ACHN (cell line): ENCODE data around the gene IGSF9B.

Source experiments
- DNase-seq: peaks from one replicate; pipeline ENCODE4 v3.0.0-alpha.2; 2015
- in situ Hi-C: cut with HindIII; loops from 2 replicates; pipeline ENCODE4 v1.10.0; 2017; ENCODE audit warnings: low sequenced_read_pairs, low pct_ligation_motif_present, low pct_unique_long_range_greater_than_20kb

Gene IGSF9B

GRCh38 chr11:133966172-133966651 lies 9.4 kb upstream of the IGSF9B start:
- in situ Hi-C loops: no loop called here
- DNase-seq: no peak

GRCh38 chr11:133965031-133965601 lies 8.3 kb upstream of the IGSF9B start:
- peak; percentile 12 for DNase-seq

GRCh38 chr11:133964356-133964755 lies 7.6 kb upstream of the IGSF9B start:
- in situ Hi-C loops: no loop called here
- no peak for DNase-seq

More at GRCh38 chr11:133965031-133965601, 8.3 kb upstream of the IGSF9B start:
- in situ Hi-C loops: no loop called here

GRCh38 chr11:133961890-133962289 lies 5.1 kb upstream of the IGSF9B start:
- no peak for DNase-seq
- in situ Hi-C loops: no loop called here

GRCh38 chr11:133957900-133958299 lies 1.1 kb upstream of the IGSF9B start:
- in situ Hi-C loops: no loop called here
- DNase-seq: no peak

- DNase-seq: no peak
- in situ Hi-C loops: no loop called here
These were observed 785 bp downstream of the IGSF9B start for GRCh38 chr11:133955945-133956421.

GRCh38 chr11:133955081-133955891 lies 1.5 kb downstream of the IGSF9B start:
- in situ Hi-C loops: no loop called here
- no peak for DNase-seq

GRCh38 chr11:133953999-133954398 lies 2.8 kb downstream of the IGSF9B start:
- no peak for DNase-seq
- in situ Hi-C loops: no loop called here

GRCh38 chr11:133953547-133953946 lies 3.2 kb downstream of the IGSF9B start:
- in situ Hi-C loops: no loop called here
- no peak for DNase-seq

- in situ Hi-C loops: no loop called here
- no peak for DNase-seq
These were observed 4.3 kb downstream of the IGSF9B start for GRCh38 chr11:133952199-133953190.

GRCh38 chr11:133951327-133952198 lies 5.2 kb downstream of the IGSF9B start:
- in situ Hi-C loops: no loop called here
- no peak for DNase-seq

- DNase-seq: no peak
- in situ Hi-C loops: no loop called here
These were observed 5.9 kb downstream of the IGSF9B start for GRCh38 chr11:133950874-133951326.

GRCh38 chr11:133950421-133950820 lies 6.3 kb downstream of the IGSF9B start:
- no peak for DNase-seq
- in situ Hi-C loops: no loop called here

- no peak for DNase-seq
- in situ Hi-C loops: no loop called here
These were observed 7.6 kb downstream of the IGSF9B start for GRCh38 chr11:133949129-133949528.

- in situ Hi-C loops: no loop called here
These were observed 8.1 kb downstream of the IGSF9B start for GRCh38 chr11:133948711-133949110.

GRCh38 chr11:133947321-133947756 lies 9.4 kb downstream of the IGSF9B start:
- in situ Hi-C loops: no loop called here
- peak; percentile 66 for DNase-seq

More at GRCh38 chr11:133948711-133949110, 8.1 kb downstream of the IGSF9B start:
- DNase-seq: no peak

GRCh38 chr11:133946541-133947318 lies 10.0 kb downstream of the IGSF9B start:
- no peak for DNase-seq
- in situ Hi-C loops: no loop called here
